ENCODE measurements around the gene MALSU1. TPM values are rescaled to one million over a fixed set of nuclear protein-coding genes. Genes with fewer than 3 reads are reported as not detected.
"Not testable (repeated sequence)": the region's sequence is repeated elsewhere in the genome, so short reads cannot be mapped to it uniquely, and the experiment has no call there.

MALSU1 gene
- total RNA-seq, 4 donors from 2014 or later = 76.1 to 211 (median 95.7) TPM

GRCh38 chr7:23299770-23300300 is 696 bp downstream of the MALSU1 start:
- H3K9me3 ChIP-seq = no peaks in the 10 kb centered on the region
- TF ChIP-seq POLR2A (IDR thresholded peaks at IDR 0.05) (no peak), CTCF (IDR thresholded peaks at IDR 0.05) (no peak)
- H3K27me3 ChIP-seq = no peaks in the 10 kb centered on the region
- no peaks in the 10 kb centered on the region for H3K36me3 ChIP-seq
- peak overlapping the region in 2 of 3 donors; percentile 79 to 80 for H3K27ac ChIP-seq
- intact Hi-C loops (cut with DNase I) = no loop called here
- H3K4me3 ChIP-seq (replicated peaks in 1 of 3) = peak overlapping the region; percentile 56 to 78 (median 71)
- peaks cover 35 to 46% of the 10 kb centered on the region in 2 donors for H3K4me1 ChIP-seq
- WGBS, 2 donors = 13 to 17% methylated on average over 12 of the region's 12 CpGs
- DNase-seq = no peak

GRCh38 chr7:23306936-23307521 is 7.9 kb downstream of the MALSU1 start:
- 94% methylated on average over 2 of the region's 2 CpGs for WGBS, 2 donors
- peaks cover 8 to 23% of the 10 kb centered on the region in 2 donors for H3K4me1 ChIP-seq
- intact Hi-C loops (cut with DNase I) = no loop called here
- no peak for DNase-seq
- H3K27me3 ChIP-seq = no peaks in the 10 kb centered on the region
- H3K27ac ChIP-seq = no peak overlapping the region
- H3K4me3 ChIP-seq (replicated peaks in 1 of 3) = no peak overlapping the region
- H3K9me3 ChIP-seq = no peaks in the 10 kb centered on the region
- H3K36me3 ChIP-seq = peaks cover 4 to 18% of the 10 kb centered on the region in 2 donors
- TF ChIP-seq CTCF (IDR thresholded peaks at IDR 0.05) = no peak
- no peak for TF ChIP-seq POLR2A (IDR thresholded peaks at IDR 0.05)

- Histone ChIP-seq H3K9me3 (no peaks in the 10 kb centered on the region), H3K4me1 (peaks cover 0 to 23% of the 10 kb centered on the region in 2 donors), H3K27me3 (no peaks in the 10 kb centered on the region), H3K27ac (no peak overlapping the region), H3K36me3 (peaks cover 4 to 18% of the 10 kb centered on the region in 2 donors), H3K4me3 (replicated peaks in 1 of 3) (no peak overlapping the region)
- TF ChIP-seq CTCF (IDR thresholded peaks at IDR 0.05) (no peak), POLR2A (IDR thresholded peaks at IDR 0.05) (no peak)
- WGBS, 2 donors = 91 to 92% methylated on average over 6 of the region's 6 CpGs
- no peak for DNase-seq
- intact Hi-C loops (cut with DNase I) = no loop called here
Observed at GRCh38 chr7:23308754-23309153, 9.6 kb downstream of the MALSU1 start.

GRCh38 chr7:23312141-23312540 is 13.0 kb downstream of the MALSU1 start:
- H3K9me3 ChIP-seq; H3K27ac ChIP-seq; DNase-seq; H3K27me3 ChIP-seq; H3K4me3 ChIP-seq (replicated peaks in 1 of 3); intact Hi-C loops (cut with DNase I): not testable (repeated sequence)
- 84 to 96% methylated on average over 2 of the region's 2 CpGs for WGBS, 2 donors
- Histone ChIP-seq H3K36me3 (peaks cover 4 to 18% of the 10 kb centered on the region in 2 donors), H3K4me1 (peaks cover 0 to 19% of the 10 kb centered on the region in 2 donors)

- H3K9me3 ChIP-seq = no peaks in the 10 kb centered on the region
- intact Hi-C loops (cut with DNase I) = no loop called here
- no peaks in the 10 kb centered on the region for H3K36me3 ChIP-seq
- H3K27me3 ChIP-seq = no peaks in the 10 kb centered on the region
- H3K27ac ChIP-seq = no peak overlapping the region
- DNase-seq = no peak
- H3K4me1 ChIP-seq = peaks cover 0 to 19% of the 10 kb centered on the region in 2 donors
- H3K4me3 ChIP-seq (replicated peaks in 1 of 3) = no peak overlapping the region
- WGBS, 2 donors = 81 to 89% methylated on average over 7 of the region's 7 CpGs
- TF ChIP-seq POLR2A (IDR thresholded peaks at IDR 0.05) = no peak
- TF ChIP-seq CTCF (IDR thresholded peaks at IDR 0.05) = no peak
Observed at GRCh38 chr7:23315366-23315765, 16.2 kb downstream of the MALSU1 start.

All from thyroid gland (tissue), 4 donors.